ENCODE measurements around the gene TCF12.

The TCF12 gene

GRCh38 chr15:57017024-57017423, 98.6 kb downstream of the TCF12 start:
- DNase-seq (ENCODE audit: low spot score): peak; percentile 32

GRCh38 chr15:57018151-57018550, 99.7 kb downstream of the TCF12 start:
- DNase-seq (ENCODE audit: low spot score): no peak

GRCh38 chr15:57019496-57020160, 101.2 kb downstream of the TCF12 start:
- no peak for DNase-seq (ENCODE audit: low spot score)

GRCh38 chr15:57025264-57025926, 107.0 kb downstream of the TCF12 start:
- DNase-seq (ENCODE audit: low spot score): no peak

- DNase-seq (ENCODE audit: low spot score): no peak
Observed at GRCh38 chr15:57026016-57026592, 107.7 kb downstream of the TCF12 start.

GRCh38 chr15:57027596-57027995, 109.2 kb downstream of the TCF12 start:
- no peak for DNase-seq (ENCODE audit: low spot score)

- DNase-seq (ENCODE audit: low spot score): no peak
Observed at GRCh38 chr15:57028176-57028575, 109.7 kb downstream of the TCF12 start.

- no peak for DNase-seq (ENCODE audit: low spot score)
Observed at GRCh38 chr15:57030011-57030410, 111.6 kb downstream of the TCF12 start.

- no peak for DNase-seq (ENCODE audit: low spot score)
Observed at GRCh38 chr15:57031082-57031481, 112.6 kb downstream of the TCF12 start.

GRCh38 chr15:57031605-57032004, 113.2 kb downstream of the TCF12 start:
- DNase-seq (ENCODE audit: low spot score): peak; percentile 87

GRCh38 chr15:57032338-57032737, 113.9 kb downstream of the TCF12 start:
- no peak for DNase-seq (ENCODE audit: low spot score)

GRCh38 chr15:57033715-57034439, 115.4 kb downstream of the TCF12 start:
- DNase-seq (ENCODE audit: low spot score): no peak

- no peak for DNase-seq (ENCODE audit: low spot score)
Observed at GRCh38 chr15:57034613-57035012, 116.2 kb downstream of the TCF12 start.

GRCh38 chr15:57035664-57036063, 117.2 kb downstream of the TCF12 start:
- no peak for DNase-seq (ENCODE audit: low spot score)

- no peak for DNase-seq (ENCODE audit: low spot score)
Observed at GRCh38 chr15:57036352-57036751, 117.9 kb downstream of the TCF12 start.

- no peak for DNase-seq (ENCODE audit: low spot score)
Observed at GRCh38 chr15:57037548-57037947, 119.1 kb downstream of the TCF12 start.

- no peak for DNase-seq (ENCODE audit: low spot score)
Observed at GRCh38 chr15:57038040-57038439, 119.6 kb downstream of the TCF12 start.

- DNase-seq (ENCODE audit: low spot score): no peak
Observed at GRCh38 chr15:57038496-57038895, 120.1 kb downstream of the TCF12 start.

- peak; percentile 53 for DNase-seq (ENCODE audit: low spot score)
Observed at GRCh38 chr15:57041416-57041815, 123.0 kb downstream of the TCF12 start.

GRCh38 chr15:57044072-57044702, 125.7 kb downstream of the TCF12 start:
- DNase-seq (ENCODE audit: low spot score): no peak

GRCh38 chr15:57044970-57045369, 126.5 kb downstream of the TCF12 start:
- DNase-seq (ENCODE audit: low spot score): no peak

GRCh38 chr15:57045741-57046382, 127.4 kb downstream of the TCF12 start:
- no peak for DNase-seq (ENCODE audit: low spot score)
